Chondrocyte (in vitro differentiated cells): ENCODE results near the gene ZCWPW1. TPM values are rescaled to one million over a fixed set of nuclear protein-coding genes. Genes with fewer than 3 reads are reported as not detected.

Experiments
- DNase-seq: peaks from one replicate; pipeline ENCODE4 v3.0.0; 2021; ENCODE audit warnings: mixed read lengths, low spot score
- H3K27ac Mint-ChIP-seq: one replicate; pipeline ENCODE4 v1.8.0; 2021; ENCODE audit warnings: mild to moderate bottlenecking, moderate library complexity, mixed read lengths; ENCODE audit not compliant: unreplicated experiment
- H3K27me3 Mint-ChIP-seq: 2 replicates; pipeline ENCODE4 v1.8.0; 2021; ENCODE audit warnings: low read depth, mixed read lengths
- H3K36me3 Mint-ChIP-seq: 2 replicates; pipeline ENCODE4 v1.8.0; 2021; ENCODE audit warnings: low read depth, mixed read lengths
- H3K4me1 Mint-ChIP-seq: 2 replicates; pipeline ENCODE4 v1.8.0; 2021; ENCODE audit warnings: low read depth, mild to moderate bottlenecking, mixed read lengths
- H3K4me3 Mint-ChIP-seq: one replicate; pipeline ENCODE4 v1.8.0; 2021; ENCODE audit warnings: mild to moderate bottlenecking, moderate library complexity, mixed read lengths; ENCODE audit not compliant: unreplicated experiment
- H3K9me3 Mint-ChIP-seq: 2 replicates; pipeline ENCODE4 v1.8.0; 2021; ENCODE audit warnings: low read depth, mixed read lengths
- total RNA-seq: library from RNA; stranded (reverse); gene quantifications from 3 replicates; pipeline ENCODE4 v1.2.1, GENCODE V29; 2021
- TF ChIP-seq, protein P1 (sequence below): fragments of 200-600 bp; sonication (generic); IDR thresholded peaks from 2 replicates; pipeline ENCODE4 v1.5.0; 2021; ENCODE audit warnings: antibody characterized with exemption, mild to moderate bottlenecking, moderate library complexity

ZCWPW1 gene
- total RNA-seq, 1 donor from 2014 or later: 3.8 TPM

DNA sequence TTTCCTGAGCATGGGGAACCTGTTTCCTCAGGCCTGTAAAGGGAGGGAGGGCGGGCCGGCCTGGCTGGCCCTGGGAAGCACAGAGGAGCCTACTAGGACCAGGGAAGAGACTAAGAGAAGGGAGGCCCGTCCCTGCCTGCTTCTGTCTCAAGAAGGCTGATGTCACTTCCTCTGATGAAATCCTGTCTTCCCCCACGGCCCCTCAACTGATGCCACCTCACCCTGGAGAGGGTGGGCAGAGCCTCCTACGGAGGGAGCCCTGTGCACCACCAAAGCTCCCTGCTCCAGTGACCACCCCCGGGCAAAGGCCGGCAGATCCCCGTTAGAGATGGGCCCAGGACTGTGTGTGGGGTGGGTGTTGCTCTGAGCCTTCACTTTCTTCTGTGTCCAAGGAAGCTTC is 56.2 kb downstream of the ZCWPW1 start:
- Mint-ChIP-seq H3K27me3 (no peaks in the 10 kb centered on the region), H3K27ac (no peak overlapping the region), H3K9me3 (no peaks in the 10 kb centered on the region), H3K36me3 (no peaks in the 10 kb centered on the region), H3K4me3 (no peak overlapping the region), H3K4me1 (no peaks in the 10 kb centered on the region)
- peak; percentile 66 for DNase-seq
- TF ChIP-seq, protein P1, sequence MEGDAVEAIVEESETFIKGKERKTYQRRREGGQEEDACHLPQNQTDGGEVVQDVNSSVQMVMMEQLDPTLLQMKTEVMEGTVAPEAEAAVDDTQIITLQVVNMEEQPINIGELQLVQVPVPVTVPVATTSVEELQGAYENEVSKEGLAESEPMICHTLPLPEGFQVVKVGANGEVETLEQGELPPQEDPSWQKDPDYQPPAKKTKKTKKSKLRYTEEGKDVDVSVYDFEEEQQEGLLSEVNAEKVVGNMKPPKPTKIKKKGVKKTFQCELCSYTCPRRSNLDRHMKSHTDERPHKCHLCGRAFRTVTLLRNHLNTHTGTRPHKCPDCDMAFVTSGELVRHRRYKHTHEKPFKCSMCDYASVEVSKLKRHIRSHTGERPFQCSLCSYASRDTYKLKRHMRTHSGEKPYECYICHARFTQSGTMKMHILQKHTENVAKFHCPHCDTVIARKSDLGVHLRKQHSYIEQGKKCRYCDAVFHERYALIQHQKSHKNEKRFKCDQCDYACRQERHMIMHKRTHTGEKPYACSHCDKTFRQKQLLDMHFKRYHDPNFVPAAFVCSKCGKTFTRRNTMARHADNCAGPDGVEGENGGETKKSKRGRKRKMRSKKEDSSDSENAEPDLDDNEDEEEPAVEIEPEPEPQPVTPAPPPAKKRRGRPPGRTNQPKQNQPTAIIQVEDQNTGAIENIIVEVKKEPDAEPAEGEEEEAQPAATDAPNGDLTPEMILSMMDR: no peak

DNA sequence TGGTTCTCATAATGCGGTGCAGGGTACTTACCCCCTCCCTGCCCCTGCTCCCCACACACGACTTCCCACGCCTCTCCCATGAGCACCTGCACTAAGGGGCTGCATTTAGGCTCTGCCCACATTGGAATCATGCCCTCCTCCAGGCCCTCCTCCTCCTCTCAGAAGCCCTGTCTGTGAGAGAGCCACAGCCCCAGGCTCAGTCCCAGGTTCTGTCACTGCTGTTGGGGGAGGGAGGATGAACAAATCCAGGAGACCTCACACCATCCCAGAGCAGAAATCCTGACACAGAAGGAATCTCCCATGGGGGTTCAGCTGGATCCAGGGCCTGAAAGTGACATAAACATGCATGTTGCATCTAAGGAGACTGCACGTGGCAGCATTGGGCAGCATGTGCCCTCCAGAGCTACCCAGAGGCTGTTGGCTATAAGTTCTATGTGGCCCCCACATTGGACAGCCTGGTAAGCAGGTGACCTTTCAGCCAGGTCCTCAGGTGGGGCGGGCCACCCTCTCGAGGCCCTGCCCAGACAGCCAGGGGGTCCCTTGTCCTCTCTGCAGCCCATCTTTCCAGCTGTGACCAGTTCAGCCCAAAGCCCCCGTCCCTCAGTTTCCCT is 56.8 kb downstream of the ZCWPW1 start:
- DNase-seq: peak; percentile 64
- Mint-ChIP-seq H3K4me3 (no peak overlapping the region), H3K27ac (no peak overlapping the region), H3K4me1 (no peaks in the 10 kb centered on the region), H3K36me3 (no peaks in the 10 kb centered on the region), H3K9me3 (no peaks in the 10 kb centered on the region), H3K27me3 (no peaks in the 10 kb centered on the region)
- TF ChIP-seq, protein P1: no peak

DNA sequence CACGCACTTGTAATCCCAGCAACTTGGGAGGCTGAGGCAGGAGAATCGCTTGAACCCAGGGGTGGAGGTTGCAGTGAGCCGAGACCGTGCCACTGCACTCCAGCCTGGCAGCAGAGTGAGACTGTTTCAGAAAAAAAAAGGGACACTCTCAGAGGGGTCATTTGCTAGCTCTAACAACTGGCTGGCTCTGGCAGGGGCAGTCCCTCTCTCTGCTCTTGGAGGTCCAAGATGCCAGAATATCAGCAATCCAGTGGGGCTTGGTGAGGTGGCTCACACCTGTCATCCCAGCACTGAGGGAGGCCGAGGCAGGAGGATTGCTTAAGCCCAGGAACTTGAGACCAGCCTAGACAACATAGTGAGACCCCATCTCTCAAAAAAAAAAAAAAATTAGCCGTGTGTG is 57.8 kb downstream of the ZCWPW1 start:
- Mint-ChIP-seq H3K36me3 (peaks cover 2% of the 10 kb centered on the region), H3K27ac (no peak overlapping the region), H3K9me3 (no peaks in the 10 kb centered on the region), H3K4me1 (no peaks in the 10 kb centered on the region), H3K27me3 (no peaks in the 10 kb centered on the region), H3K4me3 (no peak overlapping the region)
- TF ChIP-seq, protein P1: no peak
- DNase-seq: peak; percentile 33

DNA sequence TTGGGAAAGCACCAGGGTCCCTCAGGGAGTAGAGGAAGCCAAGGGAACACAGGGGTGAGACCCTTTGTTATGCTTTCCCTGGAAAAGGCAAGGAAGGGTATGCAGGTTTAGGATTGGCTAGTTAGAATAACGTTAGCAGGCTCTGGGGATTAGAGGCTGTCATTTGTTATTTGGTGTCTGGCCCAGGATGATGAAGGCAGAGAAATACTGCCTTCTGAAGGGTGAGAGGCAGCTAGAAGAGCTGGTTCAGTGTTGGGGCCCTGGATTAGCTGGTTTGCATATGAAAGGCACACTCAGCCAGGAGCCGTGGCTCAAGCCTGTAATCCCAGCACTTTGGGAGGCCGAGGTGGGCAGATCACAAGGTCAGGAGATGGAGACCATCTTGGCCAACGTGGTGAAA is 58.2 kb downstream of the ZCWPW1 start:
- TF ChIP-seq, protein P1: no peak
- Mint-ChIP-seq H3K27me3 (no peaks in the 10 kb centered on the region), H3K4me1 (no peaks in the 10 kb centered on the region), H3K27ac (no peak overlapping the region), H3K36me3 (peaks cover 3% of the 10 kb centered on the region), H3K9me3 (no peaks in the 10 kb centered on the region), H3K4me3 (no peak overlapping the region)
- peak; percentile 15 for DNase-seq

DNA sequence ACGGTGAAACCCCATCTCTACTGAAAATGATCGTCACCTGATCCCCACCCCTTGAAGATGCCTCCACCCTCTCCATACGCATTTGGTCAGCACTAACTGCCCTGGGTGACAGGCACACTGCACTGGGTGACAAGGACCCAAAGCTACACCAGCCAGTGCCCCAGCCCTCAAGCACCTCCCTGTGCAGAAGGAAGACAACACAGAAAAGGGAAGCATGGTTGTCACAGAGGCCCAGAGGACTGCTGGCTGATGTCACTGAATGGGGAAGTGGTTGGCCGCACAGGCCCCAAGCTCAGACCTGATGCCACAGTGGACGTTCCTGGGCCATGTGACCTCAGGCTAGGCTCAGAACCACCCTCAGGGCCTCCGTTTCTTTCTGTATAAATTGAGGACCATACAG is 59.4 kb downstream of the ZCWPW1 start:
- no peaks in the 10 kb centered on the region for H3K9me3 Mint-ChIP-seq
- no peak overlapping the region for H3K4me3 Mint-ChIP-seq
- H3K27me3 Mint-ChIP-seq: no peaks in the 10 kb centered on the region
- TF ChIP-seq, protein P1: no peak
- peak; percentile 43 for DNase-seq
- no peak overlapping the region for H3K27ac Mint-ChIP-seq
- H3K4me1 Mint-ChIP-seq: no peaks in the 10 kb centered on the region
- peaks cover 9% of the 10 kb centered on the region for H3K36me3 Mint-ChIP-seq
